CD4-positive, alpha-beta T cell treated with Interleukin-2 at 100 ng/mL for 4 hours (primary cell): Measurements from ENCODE around the gene GATA6.

Experiments used
- DNase-seq: peaks from one replicate; pipeline ENCODE4 v3.0.0-alpha.2; 2020; ENCODE audit warnings: low spot score

GATA6 gene

DNA sequence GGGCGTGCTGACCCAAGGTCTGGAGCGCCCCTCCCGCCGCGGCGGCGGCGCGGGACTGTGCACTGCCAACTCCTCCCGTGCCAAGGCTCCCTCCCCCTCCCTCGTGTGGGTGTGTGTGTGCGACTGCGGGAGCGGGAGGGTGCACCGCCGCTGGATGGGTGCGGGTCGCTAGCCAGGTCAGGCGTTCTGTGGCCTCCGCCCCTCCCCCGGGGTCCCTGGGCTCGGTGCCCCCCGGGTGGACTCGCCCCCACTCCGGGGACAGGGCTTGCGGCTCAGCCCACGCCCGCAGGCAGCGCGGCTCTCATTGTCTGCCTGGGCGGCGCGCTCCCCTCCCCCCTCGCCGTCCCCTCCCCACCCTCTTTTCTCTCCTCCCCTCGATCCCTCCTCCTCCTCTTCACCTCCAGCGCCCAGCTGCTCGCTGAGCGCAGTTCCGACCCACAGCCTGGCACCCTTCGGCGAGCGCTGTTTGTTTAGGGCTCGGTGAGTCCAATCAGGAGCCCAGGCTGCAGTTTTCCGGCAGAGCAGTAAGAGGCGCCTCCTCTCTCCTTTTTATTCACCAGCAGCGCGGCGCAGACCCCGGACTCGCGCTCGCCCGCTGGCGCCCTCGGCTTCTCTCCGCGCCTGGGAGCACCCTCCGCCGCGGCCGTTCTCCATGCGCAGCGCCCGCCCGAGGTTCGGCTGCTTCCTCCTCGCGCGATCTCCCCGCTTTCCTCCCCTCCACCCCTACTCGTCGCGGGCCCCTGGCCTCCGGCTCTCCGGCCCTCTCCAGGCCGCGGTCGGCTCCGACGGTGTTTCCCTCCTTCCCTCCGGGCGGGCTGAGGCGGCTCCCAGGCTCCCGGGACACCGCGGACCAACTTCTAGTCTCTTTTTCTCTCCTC lies at the start of gene GATA6:
GATA6 (plus strand) TSS at position 579 of the 878 bp plus-strand sequence. CDS start 1,556 bp downstream, outside the sequence.
- DNase-seq: peak; percentile 42

DNA sequence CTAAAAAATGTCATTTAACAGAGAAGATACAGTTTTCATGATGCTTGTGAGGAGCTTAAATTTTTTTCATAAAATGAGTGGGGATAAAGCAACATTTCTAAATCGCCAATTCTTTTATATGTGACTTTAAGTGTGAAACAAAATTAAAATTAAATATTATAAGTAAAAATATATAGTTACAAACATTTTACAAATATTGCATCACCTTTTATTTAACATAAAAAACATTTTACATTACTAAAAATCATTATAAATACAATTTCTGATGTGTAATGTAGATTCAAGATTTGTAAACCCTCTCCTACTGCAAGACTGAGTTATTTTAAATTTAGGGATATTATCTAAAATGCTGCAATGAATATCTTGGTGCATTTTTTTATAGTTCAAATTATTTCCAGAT lies 44.4 kb upstream of the GATA6 start:
- DNase-seq: no peak

DNA sequence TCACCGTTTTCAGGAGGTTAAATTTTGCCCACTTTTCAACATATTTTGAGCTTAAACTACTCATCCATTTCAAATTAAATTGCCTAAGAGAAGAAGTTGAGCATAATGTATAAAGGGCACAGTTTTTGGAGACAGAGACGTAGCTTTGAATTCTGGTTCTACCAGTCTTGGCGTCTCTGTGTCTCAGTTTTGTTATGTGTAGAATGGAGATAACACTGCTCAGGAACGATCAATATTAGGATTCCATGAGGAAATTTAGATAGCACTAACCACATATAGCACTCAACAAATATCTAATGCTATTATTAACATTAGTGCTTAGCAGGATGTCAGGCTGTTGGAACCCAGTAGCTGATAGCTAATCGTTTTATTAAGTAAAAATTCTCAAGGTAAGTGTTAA lies 40.4 kb upstream of the GATA6 start:
- DNase-seq: no peak

DNA sequence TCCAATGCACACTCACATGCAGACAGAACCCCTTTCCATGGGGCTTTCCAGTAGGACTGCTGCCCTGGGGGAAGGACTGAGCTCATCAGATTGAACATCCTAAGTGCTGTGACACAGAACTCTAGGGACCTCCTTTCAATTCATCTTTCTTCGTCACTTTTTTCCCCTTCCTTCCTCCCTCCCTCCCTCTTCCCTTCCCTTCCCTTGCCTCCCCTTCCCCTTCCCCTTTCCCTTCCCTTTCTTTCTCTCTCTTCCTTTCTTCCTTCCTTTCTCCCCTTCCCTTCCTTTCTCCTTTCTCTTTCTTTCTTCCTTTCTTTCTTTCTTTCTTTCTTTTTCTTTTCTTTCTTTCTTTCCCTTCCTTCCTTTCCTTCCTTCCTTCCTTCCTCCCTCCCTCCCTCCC lies 39.6 kb upstream of the GATA6 start:
- no peak for DNase-seq

DNA sequence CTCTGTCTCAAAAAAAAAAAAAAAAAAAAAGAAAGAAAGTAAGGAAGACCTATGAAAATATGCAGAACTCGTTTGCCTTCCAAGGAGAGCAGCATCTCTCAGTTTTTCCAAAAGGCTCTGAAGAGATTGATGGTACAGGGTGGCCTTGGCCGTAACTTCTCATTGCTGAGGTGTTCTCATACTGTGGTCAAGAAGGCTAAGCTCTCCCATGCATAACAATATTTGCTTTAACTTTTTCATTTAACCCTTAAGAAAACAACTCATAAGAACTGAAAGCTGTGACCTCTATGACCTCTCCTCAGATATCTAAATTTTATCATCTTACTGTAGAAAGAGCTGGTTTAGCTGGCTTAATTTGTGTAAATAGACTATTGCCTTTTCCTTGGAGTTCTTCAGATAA lies 37.1 kb upstream of the GATA6 start:
- no peak for DNase-seq

DNA sequence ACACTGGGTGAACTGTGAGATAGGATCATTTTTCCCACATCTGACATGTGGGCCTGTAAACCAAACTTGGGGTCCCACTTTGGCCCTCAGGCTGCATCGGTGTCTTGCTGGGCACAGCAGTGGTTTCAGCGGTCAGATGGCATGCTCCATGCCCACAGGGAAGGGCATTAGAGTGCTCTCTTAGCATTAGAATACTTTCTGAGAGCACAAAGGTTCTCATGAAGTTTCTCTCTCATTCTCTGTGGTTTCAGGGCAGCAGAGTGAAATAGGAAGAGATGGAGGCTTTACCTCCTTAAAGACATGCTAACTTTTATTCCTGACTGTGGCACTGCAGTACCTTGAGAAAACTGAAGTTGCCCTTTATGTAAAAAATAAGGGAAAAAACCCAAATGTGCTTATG lies 36.6 kb upstream of the GATA6 start:
- no peak for DNase-seq

DNA sequence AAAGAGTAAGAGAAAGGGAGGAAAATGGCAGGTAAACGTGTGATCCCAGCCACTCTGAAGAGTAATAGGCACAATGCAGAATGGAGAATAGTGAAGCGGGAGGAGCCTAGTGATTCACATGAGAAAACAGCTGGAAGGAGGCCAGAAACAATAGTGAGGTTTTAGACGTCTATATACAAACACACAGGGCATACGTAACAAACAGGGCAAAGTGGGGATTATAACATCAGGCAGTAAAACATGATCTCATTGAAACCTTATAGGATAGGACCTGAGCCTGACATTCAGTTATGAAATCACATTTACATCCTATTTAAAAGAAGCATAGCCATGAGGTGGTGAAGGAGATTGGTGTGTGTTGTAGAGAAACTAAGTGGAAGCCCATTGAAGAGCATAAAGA lies 33.0 kb upstream of the GATA6 start:
- DNase-seq: no peak

DNA sequence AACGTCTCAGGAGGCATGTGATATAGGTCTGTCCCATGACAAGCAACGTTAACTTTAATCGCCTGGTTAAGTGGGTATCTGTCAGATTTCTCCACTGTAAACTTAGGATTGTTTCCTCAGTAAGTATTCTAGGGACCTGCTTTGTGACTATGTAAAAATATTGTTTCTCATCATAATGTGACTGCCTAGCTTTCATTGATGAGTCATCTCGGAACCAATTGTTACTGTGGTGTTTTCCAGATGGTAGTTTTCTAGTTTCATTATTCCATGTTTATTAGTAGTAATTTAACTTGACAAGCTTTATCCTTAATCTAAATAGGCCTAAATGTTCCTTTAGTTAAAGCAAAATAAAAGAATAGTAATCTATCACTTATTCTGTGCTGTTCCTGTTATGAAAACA lies 28.2 kb upstream of the GATA6 start:
- no peak for DNase-seq

DNA sequence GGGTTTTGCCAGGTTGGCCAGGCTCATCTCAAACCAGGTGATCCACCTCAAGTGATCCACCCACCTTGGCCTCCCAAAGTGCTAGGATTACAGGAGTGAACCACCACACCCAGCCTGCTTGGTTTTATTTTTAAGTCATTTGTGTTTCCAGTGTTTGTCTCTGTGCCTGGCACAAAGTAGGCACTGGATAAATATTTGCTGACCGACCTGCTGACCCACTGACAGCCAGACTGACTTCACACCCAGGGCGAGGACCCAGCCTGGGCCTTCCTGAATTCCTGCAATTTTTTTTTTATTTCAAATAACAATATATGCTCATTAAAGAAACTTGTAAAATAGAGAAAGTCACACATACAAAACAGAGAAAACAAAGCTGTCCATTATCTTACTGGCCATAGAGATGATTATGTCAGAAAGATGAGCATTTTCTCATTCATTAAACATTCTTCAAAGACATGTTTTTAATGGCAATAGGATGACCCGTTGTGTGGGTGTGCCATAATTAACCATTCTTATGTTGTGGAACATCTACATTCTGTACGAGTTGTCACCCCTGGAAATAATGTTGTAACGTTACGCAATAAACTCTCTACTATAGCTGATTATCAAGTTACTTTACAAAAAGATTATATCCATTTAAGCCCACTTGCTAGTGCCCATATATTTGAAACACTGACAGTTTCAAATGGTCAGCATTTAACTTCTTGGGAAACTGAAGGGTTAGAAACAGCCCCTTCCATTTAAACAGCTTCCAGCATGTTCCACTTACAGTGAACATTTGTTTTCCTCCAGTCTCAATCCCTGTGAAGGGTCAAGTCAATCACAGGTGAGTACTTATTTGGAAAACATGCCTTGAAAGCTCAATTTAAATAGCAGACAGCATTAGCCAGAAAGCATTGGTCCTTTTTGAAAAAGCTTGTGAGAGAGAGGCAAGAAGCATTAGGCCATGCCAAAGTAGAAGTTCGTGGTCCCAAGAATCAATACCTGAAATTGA lies 25.7 kb upstream of the GATA6 start:
- no peak for DNase-seq

DNA sequence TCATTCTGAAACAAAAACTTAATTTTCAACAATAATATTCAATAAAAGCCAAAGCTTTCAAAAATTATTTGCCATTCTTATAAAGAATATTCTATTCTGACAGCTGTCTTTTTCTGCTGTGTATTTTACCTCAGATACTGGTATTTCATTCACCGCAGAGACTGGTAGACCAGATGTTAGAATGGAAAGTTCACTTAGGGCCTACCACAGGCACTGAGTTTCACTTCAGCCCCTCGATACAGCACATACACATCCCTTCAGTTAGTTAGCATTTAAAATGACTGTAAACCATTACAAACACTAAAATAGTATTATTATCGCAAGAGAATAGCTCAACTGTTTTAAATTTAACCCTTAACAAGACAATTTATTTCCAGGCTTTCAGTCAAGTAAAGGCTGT lies 24.2 kb upstream of the GATA6 start:
- no peak for DNase-seq

DNA sequence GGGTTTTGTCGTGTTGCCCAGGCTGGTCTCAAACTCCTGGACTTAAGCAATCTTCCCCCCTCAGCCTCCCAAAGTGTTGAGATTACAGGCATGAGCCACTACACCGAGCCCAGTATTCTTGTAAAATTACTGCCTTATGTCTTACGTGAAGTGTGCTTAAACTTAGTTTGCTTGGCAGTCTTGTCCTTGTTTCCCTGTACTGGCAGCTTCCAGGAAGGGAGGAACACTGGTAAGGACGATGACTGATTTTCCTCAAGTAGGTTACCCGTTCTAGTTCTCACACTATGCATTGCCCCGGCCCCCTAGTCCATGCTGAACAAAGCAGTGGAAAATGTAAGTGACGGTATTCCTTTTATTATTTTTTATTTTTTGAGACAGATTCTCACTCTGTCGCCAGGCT lies 19.7 kb upstream of the GATA6 start:
- DNase-seq: no peak

DNA sequence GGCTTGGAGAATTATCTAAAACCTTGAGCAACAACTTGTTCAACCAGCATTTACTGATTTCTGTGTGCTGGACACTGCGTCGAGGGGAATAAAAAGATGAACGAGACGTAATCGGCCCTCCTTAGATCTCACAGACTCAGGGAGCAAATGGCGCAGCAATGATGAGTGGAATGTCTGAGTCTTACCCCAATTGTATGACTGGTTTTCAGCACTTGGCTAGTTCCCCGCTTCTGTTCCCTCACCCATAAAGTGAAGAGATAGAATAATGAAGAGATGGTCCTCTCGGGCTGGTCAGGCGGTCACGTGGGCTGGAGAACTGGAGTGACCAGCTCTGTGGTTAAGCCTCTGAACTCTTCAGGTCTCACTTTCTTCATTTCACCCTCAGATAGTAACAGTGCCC lies 17.3 kb upstream of the GATA6 start:
- no peak for DNase-seq

DNA sequence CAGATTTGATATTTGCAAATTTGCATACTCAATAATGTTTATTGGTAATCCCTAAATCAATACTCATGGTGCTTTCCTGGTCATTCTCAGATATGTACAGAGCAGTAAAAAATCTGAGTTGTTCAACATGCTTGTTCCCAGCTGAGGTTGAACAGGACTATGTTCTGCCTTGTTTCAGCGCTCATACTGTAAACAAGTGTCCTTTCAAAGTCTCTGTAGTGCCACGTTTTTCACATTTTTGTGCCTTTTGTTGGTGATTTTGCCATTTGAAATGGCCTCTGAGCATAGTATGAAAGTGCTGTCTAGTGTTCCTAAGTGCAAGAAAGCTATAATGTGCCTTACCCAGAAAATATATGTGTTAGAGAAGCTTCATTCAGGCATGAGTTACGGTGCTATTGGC lies 16.0 kb upstream of the GATA6 start:
- DNase-seq: no peak

DNA sequence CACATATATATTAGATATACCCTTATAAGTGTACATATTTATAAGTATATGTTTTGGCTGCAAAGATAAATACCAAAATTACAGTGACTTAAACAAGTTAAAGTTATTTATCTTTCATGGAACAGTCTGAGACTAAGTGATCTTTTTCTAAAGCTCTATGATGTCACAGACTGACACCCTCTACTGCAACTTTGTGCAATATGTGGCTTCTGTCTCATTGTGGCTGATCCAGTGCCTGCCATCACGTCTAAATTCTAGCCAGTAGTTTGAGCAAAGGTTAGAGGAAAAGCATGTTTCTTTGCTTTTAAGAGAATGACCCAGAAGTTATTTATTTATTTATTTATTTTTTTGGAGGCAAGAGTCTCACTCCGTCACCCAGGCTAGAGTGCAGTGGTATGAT lies 13.8 kb upstream of the GATA6 start:
- DNase-seq: no peak

DNA sequence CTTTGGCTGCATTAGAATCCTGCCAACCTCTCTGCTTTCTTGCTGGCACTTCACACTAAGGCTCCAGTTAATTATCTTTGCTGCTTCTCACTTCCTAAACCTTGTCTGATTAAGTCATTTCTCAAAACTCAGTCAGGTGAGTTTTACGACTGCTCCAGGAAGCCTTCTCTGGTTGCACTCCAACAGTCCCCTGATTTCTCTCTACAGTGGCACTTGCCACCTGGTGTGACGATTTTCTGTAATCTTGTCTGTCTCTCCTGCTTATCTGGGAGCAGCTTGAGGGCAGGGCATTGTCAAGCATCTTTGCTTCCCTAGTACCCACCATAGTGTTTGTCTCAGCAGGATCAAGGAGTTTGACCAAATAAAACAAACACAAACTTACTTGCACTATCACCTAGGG lies 10.4 kb upstream of the GATA6 start:
- DNase-seq: no peak

DNA sequence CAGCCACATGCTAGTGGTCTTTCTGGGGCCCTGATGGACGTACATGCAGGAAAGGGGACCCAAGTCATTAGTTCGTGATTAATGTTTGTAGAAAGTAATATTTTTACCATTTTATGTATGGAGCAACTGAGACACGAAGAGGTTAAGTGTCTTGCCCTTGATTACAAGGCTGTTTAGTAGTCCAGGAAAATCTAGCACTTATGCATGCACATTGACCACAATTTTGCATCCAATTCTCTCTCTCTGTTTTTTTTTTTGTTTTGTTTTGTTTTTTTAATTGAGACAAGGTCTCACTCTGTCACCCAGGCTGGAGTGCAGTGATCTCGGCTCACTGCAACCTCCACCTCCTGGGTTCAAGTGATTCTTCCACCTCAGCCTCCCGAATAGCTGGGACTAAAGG lies 8.3 kb upstream of the GATA6 start:
- DNase-seq: no peak

DNA sequence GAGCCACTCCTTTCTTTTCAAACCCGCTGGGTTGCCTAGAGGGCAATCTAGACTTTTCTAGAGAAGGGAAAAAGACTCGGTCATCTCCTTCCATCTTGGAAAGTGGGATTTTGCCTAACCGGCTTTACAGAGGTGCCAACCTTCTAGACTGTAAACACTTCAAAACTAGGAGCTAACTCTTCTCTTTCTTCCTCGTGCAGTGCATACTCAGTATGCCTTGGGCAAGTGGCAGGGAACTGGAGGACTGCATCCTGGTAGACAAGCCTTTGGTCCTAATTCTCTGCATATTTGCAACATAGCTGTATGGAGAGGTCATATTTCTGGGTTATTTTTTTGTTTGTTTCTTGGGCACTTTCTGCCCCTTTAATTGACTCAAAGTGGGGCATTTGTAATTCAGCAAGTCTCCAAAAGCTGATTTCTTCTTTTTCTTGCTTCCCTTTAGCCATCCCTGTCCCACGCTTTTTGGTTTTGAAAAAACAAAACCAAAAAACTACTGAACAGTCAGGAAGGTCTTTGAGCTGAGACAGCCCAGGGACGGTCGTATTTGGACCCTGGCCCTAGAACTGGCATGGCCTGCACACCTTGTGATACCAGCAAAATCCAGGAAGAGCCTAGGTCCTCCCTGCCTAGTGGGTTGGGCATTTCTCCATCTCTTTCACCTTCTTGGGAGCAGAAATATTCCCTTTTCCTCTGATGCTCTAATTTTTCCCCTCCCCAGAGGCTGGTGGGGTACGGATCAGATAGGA lies 5.8 kb upstream of the GATA6 start:
- no peak for DNase-seq

DNA sequence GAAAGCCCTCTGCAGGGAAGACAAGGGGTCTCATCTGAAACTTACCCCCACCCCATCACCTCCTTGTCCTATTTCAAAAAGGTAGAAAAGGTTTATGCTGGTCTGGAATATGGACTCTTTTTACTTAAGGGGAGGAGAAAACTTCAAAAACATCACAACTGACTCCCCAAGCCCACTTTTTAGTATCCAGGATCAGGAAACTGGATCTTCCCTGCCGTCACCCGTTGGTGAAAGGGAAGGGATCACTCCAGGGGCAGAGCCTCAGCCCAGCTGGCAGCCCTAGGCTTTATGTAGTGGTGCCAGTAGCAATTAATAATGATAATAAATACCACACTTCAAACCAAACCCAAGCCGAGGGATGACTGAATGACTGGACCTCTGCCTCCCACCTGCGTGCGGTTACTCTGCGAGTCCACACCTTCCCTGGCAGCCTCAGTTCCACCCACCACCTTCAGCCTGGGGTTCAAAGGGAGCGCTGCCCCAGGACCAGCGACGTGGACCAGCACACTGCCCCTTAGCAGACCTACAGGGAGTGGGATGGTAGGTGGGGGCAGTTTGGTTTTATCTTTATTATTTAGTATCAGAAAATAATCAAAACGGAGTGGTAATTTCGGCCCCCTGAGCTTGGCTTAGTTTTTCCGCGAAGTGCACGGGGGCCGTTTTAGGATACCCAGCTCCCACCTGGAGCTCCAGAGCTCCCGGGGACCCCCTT lies 4.9 kb upstream of the GATA6 start:
- no peak for DNase-seq

DNA sequence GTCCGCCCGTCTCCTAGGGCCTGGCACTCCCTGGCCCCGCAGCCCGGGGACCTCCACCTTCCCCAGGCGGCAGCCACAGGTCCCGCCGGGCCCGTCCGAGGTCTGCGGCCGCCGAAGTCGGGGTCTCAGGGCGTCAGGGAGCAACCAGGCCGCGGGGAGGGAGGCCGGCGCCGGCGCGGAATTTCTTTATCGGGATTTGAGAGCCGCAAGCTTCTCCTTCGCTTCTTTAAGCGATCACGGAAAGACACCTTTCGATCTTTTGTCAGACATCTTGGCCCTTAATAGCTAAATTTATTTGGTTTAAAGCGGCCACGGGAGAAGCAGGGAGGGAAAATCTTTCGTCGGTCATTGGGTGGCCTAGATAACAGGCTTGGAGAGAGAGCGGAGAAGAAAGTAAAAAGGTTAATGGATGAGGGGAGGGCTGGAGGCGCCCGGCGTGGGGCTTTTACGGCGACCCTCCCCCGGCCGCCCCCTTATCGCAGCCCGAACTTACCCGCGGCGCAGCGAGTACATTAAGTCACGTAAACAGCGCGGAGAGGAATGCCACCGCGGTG lies 4.3 kb upstream of the GATA6 start:
- DNase-seq: no peak

DNA sequence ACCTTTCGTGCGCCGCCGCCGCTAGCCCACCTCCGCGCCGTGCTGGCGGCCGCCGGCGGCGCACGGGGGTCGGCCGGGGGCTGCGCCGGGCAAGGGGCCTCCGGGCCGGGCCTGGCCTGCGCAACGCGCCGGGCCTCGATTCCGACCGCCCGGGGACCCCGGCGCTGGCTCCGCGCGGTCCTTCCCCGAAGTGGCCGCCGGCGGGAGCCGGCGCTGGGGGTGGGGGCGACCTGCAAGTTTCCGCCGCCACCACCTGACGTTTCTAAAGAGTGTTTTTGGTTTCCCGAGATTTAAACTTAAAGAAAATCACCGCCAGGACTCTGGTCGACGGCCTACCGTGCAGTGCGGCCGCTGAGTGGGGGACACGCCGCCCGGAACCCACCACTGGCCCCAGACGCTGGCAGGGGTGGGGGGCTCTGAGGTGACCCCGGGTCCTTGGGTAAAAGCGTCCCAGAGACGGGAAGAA lies 3.8 kb upstream of the GATA6 start:
- DNase-seq: no peak
